ENCODE results near the gene DHX8. TPM values are rescaled to one million over a fixed set of nuclear protein-coding genes. Genes with fewer than 3 reads are reported as not detected.

The DHX8 gene
- total RNA-seq, 1 experiment from 2014 or later, result 53.5 TPM

DNA sequence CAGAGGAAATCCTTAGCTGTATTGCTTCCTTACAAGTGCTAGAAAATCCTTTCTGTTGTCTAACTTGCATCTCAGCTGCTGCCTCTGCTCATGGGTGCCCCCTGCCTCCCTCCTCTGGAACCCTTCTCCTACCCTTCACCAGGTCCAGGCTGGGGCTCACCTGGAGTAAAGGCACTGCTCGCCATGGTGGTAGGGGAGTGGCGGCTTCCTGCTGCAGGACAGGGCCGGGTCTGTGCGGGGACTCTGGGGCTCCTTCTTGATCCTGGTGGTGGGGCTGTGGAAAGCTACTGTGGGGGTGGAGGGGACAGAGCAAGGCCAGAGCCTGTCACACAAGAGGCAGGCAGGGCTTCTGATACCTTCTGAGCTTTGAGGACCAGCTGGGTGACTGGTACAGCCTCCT, 49.9 kb downstream of the DHX8 start:
- no peaks in the 10 kb centered on the region for H4K20me1 ChIP-seq (ENCODE audit: insufficient read depth)
- no peak overlapping the region for H3K4me3 ChIP-seq (replicated peaks in 1 of 2; ENCODE audit: low read depth in 1 of 2, low read length in 2 of 2)
- intact Hi-C loops (cut with micrococcal nuclease), result no loop called here
- H3K27me3 ChIP-seq (ENCODE audit: insufficient read depth, low read length), result no peaks in the 10 kb centered on the region
- TF ChIP-seq CEBPB (IDR thresholded peaks at IDR 0.05; ENCODE audit: low read depth) (no peak), RAD21 (IDR thresholded peaks at IDR 0.05; ENCODE audit: low read depth) (no peak), EZH2phosphoT487 (IDR thresholded peaks at IDR 0.05; ENCODE audit: borderline replicate concordance) (no peak), YY1 (IDR thresholded peaks at IDR 0.05; ENCODE audit: extremely low read depth, insufficient replicate concordance, low read depth, low read length) (no peak)
- TF ChIP-seq, protein P1, sequence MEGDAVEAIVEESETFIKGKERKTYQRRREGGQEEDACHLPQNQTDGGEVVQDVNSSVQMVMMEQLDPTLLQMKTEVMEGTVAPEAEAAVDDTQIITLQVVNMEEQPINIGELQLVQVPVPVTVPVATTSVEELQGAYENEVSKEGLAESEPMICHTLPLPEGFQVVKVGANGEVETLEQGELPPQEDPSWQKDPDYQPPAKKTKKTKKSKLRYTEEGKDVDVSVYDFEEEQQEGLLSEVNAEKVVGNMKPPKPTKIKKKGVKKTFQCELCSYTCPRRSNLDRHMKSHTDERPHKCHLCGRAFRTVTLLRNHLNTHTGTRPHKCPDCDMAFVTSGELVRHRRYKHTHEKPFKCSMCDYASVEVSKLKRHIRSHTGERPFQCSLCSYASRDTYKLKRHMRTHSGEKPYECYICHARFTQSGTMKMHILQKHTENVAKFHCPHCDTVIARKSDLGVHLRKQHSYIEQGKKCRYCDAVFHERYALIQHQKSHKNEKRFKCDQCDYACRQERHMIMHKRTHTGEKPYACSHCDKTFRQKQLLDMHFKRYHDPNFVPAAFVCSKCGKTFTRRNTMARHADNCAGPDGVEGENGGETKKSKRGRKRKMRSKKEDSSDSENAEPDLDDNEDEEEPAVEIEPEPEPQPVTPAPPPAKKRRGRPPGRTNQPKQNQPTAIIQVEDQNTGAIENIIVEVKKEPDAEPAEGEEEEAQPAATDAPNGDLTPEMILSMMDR (IDR thresholded peaks at IDR 0.05 in 2 of 3, conservative IDR thresholded peaks at IDR 0.05 in 1 of 3; ENCODE audit: borderline replicate concordance in 1 of 3, insufficient read depth in 1 of 3, low read depth in 2 of 3, low read length in 2 of 3), result peak in 2 of 3 experiments; percentile 9 to 27; a peak in 1 of 6 replicates
- TF ChIP-seq, protein P2, sequence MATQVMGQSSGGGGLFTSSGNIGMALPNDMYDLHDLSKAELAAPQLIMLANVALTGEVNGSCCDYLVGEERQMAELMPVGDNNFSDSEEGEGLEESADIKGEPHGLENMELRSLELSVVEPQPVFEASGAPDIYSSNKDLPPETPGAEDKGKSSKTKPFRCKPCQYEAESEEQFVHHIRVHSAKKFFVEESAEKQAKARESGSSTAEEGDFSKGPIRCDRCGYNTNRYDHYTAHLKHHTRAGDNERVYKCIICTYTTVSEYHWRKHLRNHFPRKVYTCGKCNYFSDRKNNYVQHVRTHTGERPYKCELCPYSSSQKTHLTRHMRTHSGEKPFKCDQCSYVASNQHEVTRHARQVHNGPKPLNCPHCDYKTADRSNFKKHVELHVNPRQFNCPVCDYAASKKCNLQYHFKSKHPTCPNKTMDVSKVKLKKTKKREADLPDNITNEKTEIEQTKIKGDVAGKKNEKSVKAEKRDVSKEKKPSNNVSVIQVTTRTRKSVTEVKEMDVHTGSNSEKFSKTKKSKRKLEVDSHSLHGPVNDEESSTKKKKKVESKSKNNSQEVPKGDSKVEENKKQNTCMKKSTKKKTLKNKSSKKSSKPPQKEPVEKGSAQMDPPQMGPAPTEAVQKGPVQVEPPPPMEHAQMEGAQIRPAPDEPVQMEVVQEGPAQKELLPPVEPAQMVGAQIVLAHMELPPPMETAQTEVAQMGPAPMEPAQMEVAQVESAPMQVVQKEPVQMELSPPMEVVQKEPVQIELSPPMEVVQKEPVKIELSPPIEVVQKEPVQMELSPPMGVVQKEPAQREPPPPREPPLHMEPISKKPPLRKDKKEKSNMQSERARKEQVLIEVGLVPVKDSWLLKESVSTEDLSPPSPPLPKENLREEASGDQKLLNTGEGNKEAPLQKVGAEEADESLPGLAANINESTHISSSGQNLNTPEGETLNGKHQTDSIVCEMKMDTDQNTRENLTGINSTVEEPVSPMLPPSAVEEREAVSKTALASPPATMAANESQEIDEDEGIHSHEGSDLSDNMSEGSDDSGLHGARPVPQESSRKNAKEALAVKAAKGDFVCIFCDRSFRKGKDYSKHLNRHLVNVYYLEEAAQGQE (IDR thresholded peaks at IDR 0.05; ENCODE audit: low read depth), result no peak
- no peak overlapping the region for H2AFZ ChIP-seq (ENCODE audit: low read depth, low read length, poor library complexity, severe bottlenecking)
- H3K4me1 ChIP-seq (ENCODE audit: control insufficient read depth in 1 of 2, insufficient read depth in 2 of 2, low read length in 2 of 2), result peaks cover 29 to 37% of the 10 kb centered on the region in 2 experiments
- ChIA-PET CTCF (no interaction called here), RAD21 (ENCODE audit: low non-redundant PET in 1 of 2, low total read pairs in 2 of 2, uncharacterized antibody in 2 of 2, unreplicated experiment in 2 of 2) (no interaction called here), POLR2A (no interaction called here)
- no peak overlapping the region for H3K4me2 ChIP-seq (ENCODE audit: low read length)
- peak; percentile 36; the same call in 1 of the 2 replicates for ATAC-seq
- H3K9me3 ChIP-seq (ENCODE audit: control insufficient read depth in 1 of 2, insufficient read depth in 1 of 2, low read depth in 1 of 2, low read length in 2 of 2), result no peaks in the 10 kb centered on the region
- DNase-seq (ENCODE audit: low read depth, low spot score), result no peak
- peaks cover 8 to 10% of the 10 kb centered on the region in 2 experiments; a peak in 2 of 4 replicates for H3K36me3 ChIP-seq (ENCODE audit: control insufficient read depth in 1 of 2, insufficient read depth in 2 of 2, low read length in 2 of 2)
- H3K27ac ChIP-seq (ENCODE audit: low read depth, low read length), result no peak overlapping the region
- H3K9me2 ChIP-seq (ENCODE audit: insufficient read depth), result no peaks in the 10 kb centered on the region
- H3K9ac ChIP-seq (ENCODE audit: low read length), result no peak overlapping the region
- BruUV-seq (replicated peaks), result no TSS peak
- H3K79me2 ChIP-seq (ENCODE audit: insufficient read depth, low read length), result no peaks in the 10 kb centered on the region

All from HCT116 (cell line).